NB4 (cell line): ENCODE data around the gene MDM4.

Experiments
- MYC ChIP-seq: IDR thresholded peaks from 2 replicates; pipeline ENCODE4 v1.6.1; 2011; ENCODE audit warnings: low read depth, low read length
- TF ChIP-seq, protein P1 (sequence below): IDR thresholded peaks from one replicate; pipeline ENCODE4 v1.5.1; 2012; ENCODE audit warnings: low read depth, low read length

DNA sequence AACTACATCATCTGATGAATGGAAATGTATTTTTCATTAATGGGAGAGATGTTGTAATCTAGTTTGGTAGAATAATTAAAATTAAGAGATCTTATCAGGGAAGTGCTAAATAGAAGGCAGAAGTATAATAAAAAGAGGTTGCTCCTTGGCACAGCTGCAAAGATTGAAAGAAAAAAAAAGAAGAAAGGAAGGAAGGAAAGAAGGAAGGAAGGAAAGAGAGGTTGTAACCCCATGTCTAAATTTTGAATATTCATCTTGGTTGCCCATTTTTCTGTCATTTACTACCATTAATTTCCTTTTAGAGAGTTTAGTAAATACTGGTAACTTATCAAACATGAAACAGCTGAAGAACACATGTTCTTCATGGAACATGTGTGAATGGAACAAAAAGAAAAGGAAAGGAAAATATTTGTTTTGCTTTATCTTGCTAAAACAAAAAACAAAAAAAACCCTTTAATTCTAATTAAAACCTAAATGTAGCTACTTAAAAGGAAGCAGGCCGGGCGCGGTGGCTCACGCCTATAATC is 10.5 kb upstream of the MDM4 start:
- TF ChIP-seq, protein P1, sequence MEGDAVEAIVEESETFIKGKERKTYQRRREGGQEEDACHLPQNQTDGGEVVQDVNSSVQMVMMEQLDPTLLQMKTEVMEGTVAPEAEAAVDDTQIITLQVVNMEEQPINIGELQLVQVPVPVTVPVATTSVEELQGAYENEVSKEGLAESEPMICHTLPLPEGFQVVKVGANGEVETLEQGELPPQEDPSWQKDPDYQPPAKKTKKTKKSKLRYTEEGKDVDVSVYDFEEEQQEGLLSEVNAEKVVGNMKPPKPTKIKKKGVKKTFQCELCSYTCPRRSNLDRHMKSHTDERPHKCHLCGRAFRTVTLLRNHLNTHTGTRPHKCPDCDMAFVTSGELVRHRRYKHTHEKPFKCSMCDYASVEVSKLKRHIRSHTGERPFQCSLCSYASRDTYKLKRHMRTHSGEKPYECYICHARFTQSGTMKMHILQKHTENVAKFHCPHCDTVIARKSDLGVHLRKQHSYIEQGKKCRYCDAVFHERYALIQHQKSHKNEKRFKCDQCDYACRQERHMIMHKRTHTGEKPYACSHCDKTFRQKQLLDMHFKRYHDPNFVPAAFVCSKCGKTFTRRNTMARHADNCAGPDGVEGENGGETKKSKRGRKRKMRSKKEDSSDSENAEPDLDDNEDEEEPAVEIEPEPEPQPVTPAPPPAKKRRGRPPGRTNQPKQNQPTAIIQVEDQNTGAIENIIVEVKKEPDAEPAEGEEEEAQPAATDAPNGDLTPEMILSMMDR, result no peak
- no peak for TF ChIP-seq MYC
